Testis (tissue), 3 donors: ENCODE data around the gene BEST1. TPM values are rescaled to one million over a fixed set of nuclear protein-coding genes. Genes with fewer than 3 reads are reported as not detected.

Source experiments
- DNase-seq: peaks from one replicate; pipeline ENCODE4 v3.0.0-alpha.2; 2019
- H3K27ac ChIP-seq, 2 donors: fragments of 200-600 bp; sonication (generic); one replicate each; pipeline ENCODE4 v1.5.1; 2019
- H3K27me3 ChIP-seq: fragments of 200-600 bp; sonication (generic); one replicate; pipeline ENCODE4 v1.5.1; 2019
- H3K36me3 ChIP-seq: fragments of 200-600 bp; sonication (generic); one replicate; pipeline ENCODE4 v1.5.1; 2017; ENCODE audit warnings: low read depth; ENCODE audit errors: missing control alignments
- H3K4me1 ChIP-seq: fragments of 200-600 bp; sonication (generic); one replicate; pipeline ENCODE4 v1.5.1; 2019
- H3K4me3 ChIP-seq, 2 donors: fragments of 200-600 bp; sonication (generic); one replicate each; pipeline ENCODE4 v1.5.1; 2017 to 2019
- H3K9me3 ChIP-seq: fragments of 200-600 bp; sonication (generic); one replicate; pipeline ENCODE4 v1.5.1; 2017
- CTCF ChIP-seq, 3 experiments: fragments of 450-650 bp in 2 of 3; fragments of 200-600 bp in 1 of 3; sonication (generic) in 1 of 3; IDR thresholded peaks; one replicate each; pipeline ENCODE4 v1.5.1; 2016 to 2019; ENCODE audit warnings: antibody characterized with exemption in 3 of 3, mild to moderate bottlenecking in 2 of 3, moderate library complexity in 1 of 3
- POLR2A ChIP-seq: fragments of 450-650 bp; IDR thresholded peaks from one replicate; pipeline ENCODE4 v1.6.1; 2017; ENCODE audit warnings: antibody characterized with exemption, mild to moderate bottlenecking, moderate library complexity
- WGBS, 2 donors: methylation state at CpG; one replicate each; pipeline ENCODE4 v1.1.5; 2018; 5-methylcytosine and 5-hydroxymethylcytosine counted together
- intact Hi-C: fragments of 100-400 bp; cut with DNase I; formaldehyde crosslinking; loops from one replicate; pipeline ENCODE4 v1.15.1; 2023; ENCODE audit warnings: low total_unique reads
- polyA plus RNA-seq: library from polyadenylated mRNA; stranded (reverse); fragments of 350-450 nt; fragmentation: Illumina TruSeq; extraction: RNeasy Lipid Tissue Mini Kit (QIAGEN cat#74804); gene quantifications from one replicate; pipeline ENCODE4 v1.2.3, GENCODE V29; 2014; ENCODE audit warnings: low read depth, low replicate concordance; ENCODE audit not compliant: insufficient read depth
- small RNA-seq, 2 donors: library from RNA; depleted of rRNA; stranded (forward); fragments of <200 nt; gene quantifications; one replicate each; pipeline ENCODE3, GENCODE V24; 2016
- total RNA-seq, 2 donors: library from RNA; depleted of rRNA; stranded (reverse); fragments of >200 nt; gene quantifications; one replicate each; pipeline ENCODE4 v1.2.3, GENCODE V29; 2016

BEST1 gene
- total and polyA plus RNA-seq, 3 donors from 2014 or later, result 9.2 to 33.4 (median 21.0) TPM

- 79 to 84% methylated on average over 5 of the region's 5 CpGs for WGBS, 2 donors
- intact Hi-C loops, result no loop called here
- no peak overlapping the region for H3K27ac ChIP-seq
Observed at GRCh38 chr11:62012832-62013461, 62.8 kb downstream of the BEST1 start.

More at GRCh38 chr11:62012832-62013461, 62.8 kb downstream of the BEST1 start:
- H3K36me3 ChIP-seq, result no peaks in the 10 kb centered on the region
- no peaks in the 10 kb centered on the region for H3K27me3 ChIP-seq
- no peak overlapping the region for H3K4me3 ChIP-seq
- no peaks in the 10 kb centered on the region for H3K9me3 ChIP-seq
- TF ChIP-seq POLR2A (no peak), CTCF (IDR thresholded peaks at IDR 0.05) (no peak)
- no peaks in the 10 kb centered on the region for H3K4me1 ChIP-seq
- no peak for DNase-seq

Small RNA genes within 50 kb of the gene (small RNA-seq; reads per million reads assigned to genes)
- gene RNU6-1243P, result 0 reads per million in 2 donors

Other genes with a start within 250 kb of the BEST1 start
- gene MYRF, start 197.7 kb upstream of the BEST1 start, total RNA-seq, result 10 to 100 TPM in 1 of 2 donors, 1 to 10 TPM in 1; 9.2 to 10.7 TPM
- gene MYRF, start 197.7 kb upstream of the BEST1 start, polyA plus RNA-seq, result 15.2 TPM
- 10 to 100 TPM; 46.7 to 55.6 TPM for gene TMEM258, start 157.8 kb upstream of the BEST1 start, total RNA-seq
- gene TMEM258, start 157.8 kb upstream of the BEST1 start, polyA plus RNA-seq, result 162 TPM
- 10 to 100 TPM; 22.7 to 31.5 TPM for gene FEN1, start 157.4 kb upstream of the BEST1 start, total RNA-seq
- gene FEN1, start 157.4 kb upstream of the BEST1 start, polyA plus RNA-seq, result 27.3 TPM
- gene FADS1, start 133.3 kb upstream of the BEST1 start, total RNA-seq, result 10 to 100 TPM; 24.5 to 39.8 TPM
- gene FADS1, start 133.3 kb upstream of the BEST1 start, polyA plus RNA-seq, result 21.1 TPM
- gene FADS2, start 122.1 kb upstream of the BEST1 start, total RNA-seq, result 100 to 1,000 TPM in 1 of 2 donors, 10 to 100 TPM in 1; 73.5 to 123 TPM
- gene FADS2, start 122.1 kb upstream of the BEST1 start, polyA plus RNA-seq, result 80.8 TPM
- gene FADS3, start 58.8 kb upstream of the BEST1 start, total RNA-seq, result 10 to 100 TPM; 50.6 to 88.5 TPM
- 20.5 TPM for gene FADS3, start 58.8 kb upstream of the BEST1 start, polyA plus RNA-seq
- gene RAB3IL1, start 32.8 kb upstream of the BEST1 start, total RNA-seq, result 10 to 100 TPM; 57.7 to 65.8 TPM
- 88.2 TPM for gene RAB3IL1, start 32.8 kb upstream of the BEST1 start, polyA plus RNA-seq
- gene FTH1, start 17.3 kb downstream of the BEST1 start, total RNA-seq, result 1,000 to 10,000 TPM; 1,162 to 1,419 TPM
- gene FTH1, start 17.3 kb downstream of the BEST1 start, polyA plus RNA-seq, result 2,237 TPM
- 10 to 100 TPM; 42.0 to 46.6 TPM for gene INCENP, start 173.7 kb downstream of the BEST1 start, total RNA-seq
- 25.0 TPM for gene INCENP, start 173.7 kb downstream of the BEST1 start, polyA plus RNA-seq
- not detected for gene SCGB1D1, start 239.9 kb downstream of the BEST1 start, total RNA-seq
- not detected for gene SCGB1D1, start 239.9 kb downstream of the BEST1 start, polyA plus RNA-seq